Right renal pelvis (tissue), 4 donors: ENCODE results near the gene GNAQ. TPM values are rescaled to one million over a fixed set of nuclear protein-coding genes. Genes with fewer than 3 reads are reported as not detected.
"Not testable (repeated sequence)": the region's sequence is repeated elsewhere in the genome, so short reads cannot be mapped to it uniquely, and the experiment has no call there.

Experiments used
- DNase-seq, 4 donors: peaks; one replicate each; pipeline ENCODE4 v3.0.0-alpha.2; 2013; ENCODE audit warnings: low read depth in 4 of 4, low spot score in 3 of 4, missing footprints in 1 of 4
- polyA plus RNA-seq, 4 donors: library from polyadenylated mRNA; unstranded; fragments of 120-200 nt; gene quantifications; one replicate each; pipeline ENCODE4 v1.2.1, GENCODE V29; 2013; ENCODE audit not compliant: insufficient read length in 4 of 4

The GNAQ gene
- polyA plus RNA-seq: 10 to 100 TPM; 52.8 to 75.0 (median 72.2) TPM

DNA sequence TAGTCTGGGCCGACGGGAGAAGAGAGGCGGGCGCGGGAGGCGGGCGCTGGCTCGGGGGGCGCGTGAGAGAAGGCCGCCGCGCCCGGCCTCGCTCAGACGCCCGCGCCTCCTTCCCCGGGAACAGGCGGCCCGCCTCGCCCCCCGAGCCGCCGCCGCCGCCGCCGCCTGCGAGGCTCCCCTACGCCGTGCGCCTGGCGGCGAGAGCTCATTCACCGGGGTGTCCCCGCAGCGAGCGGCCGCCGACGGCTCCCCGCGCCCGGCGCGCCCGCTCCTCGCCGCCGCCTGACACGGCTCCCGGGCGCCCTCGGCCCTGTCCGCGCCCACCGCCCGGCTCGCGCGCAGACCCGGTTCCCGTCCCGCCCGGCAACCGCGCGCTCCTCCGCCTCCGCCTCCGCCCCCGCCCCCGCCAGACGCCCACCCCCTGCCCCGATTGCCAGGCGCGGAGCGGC, at the start of gene GNAQ:
Gene GNAQ (minus strand): TSS at position 368 of the 449 bp plus-strand sequence. CDS start 576 bp downstream, outside the sequence.
- no peak for DNase-seq

DNA sequence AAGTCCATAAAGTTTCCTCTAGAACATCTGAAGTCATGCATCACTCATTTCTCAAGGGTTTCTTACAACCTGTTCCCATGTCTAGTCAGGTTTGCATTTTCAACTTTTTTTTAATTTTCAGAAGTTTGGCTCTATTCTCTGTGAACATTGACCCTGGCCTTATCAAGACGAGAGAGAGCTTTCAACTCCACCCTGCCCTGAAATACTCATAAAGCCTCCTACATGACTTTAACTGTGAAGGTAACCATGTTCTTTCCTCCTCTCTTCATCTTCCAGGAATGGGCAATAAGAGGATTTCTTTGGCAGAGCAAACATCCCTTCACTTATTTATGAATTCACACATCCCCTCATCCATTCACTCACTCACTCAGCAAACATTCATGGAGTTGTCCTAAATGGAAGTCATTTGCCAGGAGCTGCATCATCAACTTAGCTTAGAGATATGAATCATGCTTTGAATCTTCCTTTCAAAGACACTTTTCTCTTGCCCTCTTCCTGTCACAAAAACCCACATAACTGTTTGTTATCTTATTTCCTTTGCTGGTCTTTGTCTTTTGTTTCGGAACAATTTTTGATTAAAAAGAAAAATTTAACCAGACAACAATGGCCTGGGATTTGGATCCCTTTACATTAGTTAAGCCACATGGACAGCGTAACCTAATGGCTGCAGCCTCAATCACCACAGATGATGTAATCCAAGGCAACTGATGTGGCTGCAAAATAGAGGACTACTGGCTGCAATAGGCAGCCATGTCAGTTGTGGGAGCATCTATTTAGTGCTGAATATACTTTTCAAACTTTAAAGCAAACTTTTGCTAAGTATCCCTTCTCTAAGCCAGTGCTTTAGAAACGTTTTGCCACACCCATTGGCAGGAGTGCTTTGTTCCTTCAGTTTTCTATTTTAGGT, 43.0 kb upstream of the GNAQ start:
- no peak for DNase-seq

DNA sequence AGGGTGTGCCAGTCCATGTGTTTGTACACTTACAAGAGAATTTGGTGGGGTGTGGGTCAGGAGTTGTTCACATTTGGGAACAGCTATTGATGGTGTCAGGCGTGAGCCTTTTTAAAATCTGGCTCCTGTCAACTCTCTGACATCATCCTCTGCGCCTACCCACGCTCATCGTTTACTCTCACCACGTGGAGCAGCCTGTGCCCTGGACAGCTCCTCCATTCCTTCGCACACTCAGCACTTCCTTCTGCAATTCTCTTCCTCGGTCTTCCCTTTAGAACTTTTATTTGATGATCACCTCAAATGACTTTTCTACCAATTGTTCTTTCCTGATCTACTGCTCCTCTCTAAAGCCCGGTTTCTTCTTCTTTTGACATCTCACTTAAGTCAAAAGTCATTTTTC, 42.1 kb upstream of the GNAQ start:
- no peak for DNase-seq

DNA sequence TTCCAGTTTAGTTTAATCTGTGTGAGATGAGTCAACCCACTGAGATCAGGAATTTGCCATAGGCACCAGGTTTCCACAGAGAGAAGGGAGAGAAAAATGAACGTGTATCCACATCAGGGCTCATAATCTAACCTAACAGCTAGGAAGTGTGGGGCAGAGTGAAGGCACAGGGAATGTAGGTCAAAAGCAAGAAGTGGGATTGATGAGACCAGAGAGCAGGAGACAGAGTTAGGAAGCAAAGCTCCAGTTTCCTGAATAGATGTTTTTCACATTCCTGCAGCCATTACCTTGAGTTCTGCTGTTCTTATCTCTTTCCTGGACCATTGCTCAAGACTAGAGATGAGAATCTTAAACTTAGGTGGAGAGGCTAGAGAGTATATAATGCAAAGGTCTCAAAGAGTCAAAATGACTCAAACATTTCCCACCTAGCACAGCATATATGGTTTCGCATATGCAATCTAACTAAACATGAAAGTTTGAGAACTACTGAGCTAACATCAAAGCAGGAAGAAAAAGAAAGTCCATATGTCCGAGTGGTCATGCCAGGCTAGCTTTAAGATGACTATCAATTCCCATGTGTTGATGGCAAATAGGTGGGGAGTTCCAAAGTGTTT, 41.1 kb upstream of the GNAQ start:
- DNase-seq: no peak

DNA sequence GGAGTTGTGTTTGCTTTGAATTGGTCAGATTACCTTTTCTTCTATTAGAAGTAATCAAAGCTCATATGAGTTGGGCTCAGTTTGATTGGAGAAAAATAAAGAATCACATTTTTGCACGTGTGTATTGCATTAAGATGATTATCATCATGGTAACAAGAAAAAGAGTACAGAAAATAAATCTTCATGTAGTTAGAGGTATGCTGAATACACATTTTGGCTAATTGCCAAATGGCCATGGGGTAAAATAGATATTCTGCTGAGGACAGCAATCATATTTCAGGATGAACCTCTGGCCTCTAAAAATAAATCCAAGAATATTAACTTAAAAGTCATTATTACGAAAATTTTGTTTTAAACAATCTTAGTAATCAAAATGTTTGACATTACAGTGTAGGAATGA, 38.9 kb upstream of the GNAQ start:
- no peak for DNase-seq

DNA sequence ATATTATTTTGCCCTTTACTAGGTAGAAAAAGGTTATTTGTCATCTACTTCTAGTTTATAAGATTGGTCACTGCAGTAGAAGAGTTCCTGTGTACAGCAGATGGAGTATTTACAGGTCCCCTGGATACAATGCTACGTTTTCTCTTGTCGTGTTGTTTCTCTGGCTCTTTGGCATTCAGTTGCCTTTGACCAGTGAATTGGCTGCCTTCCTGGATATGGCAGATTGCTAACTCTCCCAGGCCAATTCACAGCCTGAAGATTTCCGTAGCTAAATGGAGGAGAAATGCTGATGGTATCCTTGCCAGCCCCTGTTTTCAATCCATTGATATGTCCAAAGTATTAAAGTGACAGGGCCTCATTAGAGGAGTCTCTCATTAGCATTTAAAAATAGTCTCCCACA, 32.5 kb upstream of the GNAQ start:
- DNase-seq: no peak

DNA sequence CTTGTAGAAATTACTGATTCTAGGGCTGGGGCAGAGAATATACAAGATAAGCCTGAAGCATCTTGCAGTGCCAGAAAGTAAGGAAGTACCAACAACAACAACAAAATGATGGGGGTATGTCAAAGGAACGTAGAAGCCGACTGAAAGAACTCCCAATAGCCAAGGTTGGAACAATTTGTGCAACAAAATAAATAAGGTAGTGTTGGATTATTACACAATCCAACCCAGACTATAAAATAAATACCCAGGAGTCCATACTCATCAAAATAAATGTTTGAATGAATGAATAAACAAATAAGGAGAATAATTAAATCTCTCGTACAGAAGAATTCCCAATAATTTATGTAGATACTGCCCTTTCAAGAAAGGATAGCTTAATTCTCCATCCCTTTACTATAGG, 31.1 kb upstream of the GNAQ start:
- DNase-seq: no peak

DNA sequence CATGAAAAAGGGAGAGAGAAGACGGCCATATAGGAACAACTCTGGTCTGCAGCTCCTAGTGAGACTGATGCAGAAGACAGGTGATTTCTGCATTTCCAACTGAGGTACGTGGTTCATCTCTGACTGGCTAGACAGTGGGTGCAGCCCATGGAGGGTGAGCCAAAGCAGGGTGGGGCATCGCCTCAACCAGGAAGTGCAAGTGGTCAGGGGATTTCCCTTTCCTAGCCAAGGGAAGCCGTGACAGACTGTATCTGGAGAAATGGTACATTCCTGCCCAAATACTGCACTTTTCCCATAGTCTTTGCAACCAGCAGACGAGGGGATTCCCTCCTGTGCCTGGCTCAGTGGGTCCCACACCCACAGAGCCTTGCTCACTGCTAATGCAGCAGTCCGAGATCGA, 22.6 kb upstream of the GNAQ start:
- DNase-seq: not testable (repeated sequence)

DNA sequence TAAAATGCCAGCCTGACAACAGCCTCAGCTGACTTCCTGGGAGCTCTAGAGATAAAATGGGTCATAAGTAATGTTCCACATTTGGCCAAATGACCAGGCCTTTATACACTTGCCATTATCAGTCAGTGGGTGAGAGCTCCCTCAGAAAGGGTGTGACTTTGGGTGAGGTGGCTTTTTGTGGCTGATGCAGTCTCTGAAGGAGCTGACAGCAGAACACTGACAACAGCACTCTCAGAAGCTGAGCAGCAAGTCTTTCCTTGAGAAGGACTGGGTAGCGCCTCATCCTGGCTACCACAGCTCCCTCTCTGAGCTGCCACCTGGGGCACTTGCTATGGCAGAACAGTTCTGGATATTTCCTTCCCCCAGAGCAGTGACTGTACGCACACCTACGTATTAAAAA, 22.0 kb upstream of the GNAQ start:
- no peak for DNase-seq

DNA sequence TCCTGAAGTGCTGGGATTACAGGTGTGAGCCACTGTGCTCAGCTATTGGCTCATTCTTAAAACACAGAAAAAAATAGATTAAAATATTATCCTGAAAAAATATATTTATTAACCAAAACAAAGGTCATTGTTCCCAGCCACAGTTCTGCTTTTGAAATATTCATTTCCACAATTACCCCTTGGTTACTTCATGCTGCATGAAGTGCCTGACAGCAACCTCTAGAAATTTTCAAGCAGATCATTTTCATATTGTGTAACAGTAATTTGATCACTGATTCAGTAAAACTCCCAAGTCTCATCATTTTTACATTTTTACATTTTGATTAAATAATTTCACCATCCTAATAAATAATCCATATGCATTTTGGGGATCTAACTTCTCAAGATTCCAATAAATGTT, 18.8 kb upstream of the GNAQ start:
- DNase-seq: no peak

DNA sequence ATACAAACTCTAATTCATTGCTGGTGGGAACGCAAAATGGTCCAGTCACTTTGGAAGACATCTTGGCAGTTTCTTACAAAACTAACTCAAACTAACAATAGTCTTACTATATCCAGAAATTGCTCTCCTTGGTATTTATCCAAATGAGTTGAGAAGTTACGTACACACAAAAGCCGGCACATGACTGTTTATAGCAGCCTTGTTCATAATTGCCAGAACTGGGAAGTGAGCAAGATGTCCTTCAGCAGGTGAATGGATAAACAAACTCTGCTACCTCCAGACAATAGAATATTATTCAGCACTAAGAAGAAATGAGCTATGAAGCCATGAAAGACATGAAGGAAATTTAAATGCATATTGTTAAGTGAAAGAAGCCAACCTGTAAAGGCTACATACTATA, 17.9 kb upstream of the GNAQ start:
- no peak for DNase-seq

DNA sequence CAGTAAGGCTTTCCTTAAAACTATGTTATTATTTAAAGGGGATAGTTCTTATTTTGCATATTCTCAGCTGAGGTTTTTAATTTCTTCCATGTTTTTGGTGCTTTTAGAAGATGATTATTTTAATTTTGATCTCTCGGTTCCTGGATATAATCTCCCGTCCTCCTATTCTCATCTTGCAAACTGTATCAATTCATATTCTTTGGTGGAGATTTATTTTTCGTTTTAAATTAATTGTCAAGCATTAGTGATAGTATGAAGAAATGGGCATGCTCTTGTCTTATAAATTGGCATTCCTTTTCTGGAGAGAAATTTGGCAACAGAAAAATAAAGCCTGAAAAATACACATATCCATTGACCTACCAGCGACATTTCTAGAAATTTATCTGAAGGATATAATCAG, 15.5 kb upstream of the GNAQ start:
- DNase-seq: no peak

DNA sequence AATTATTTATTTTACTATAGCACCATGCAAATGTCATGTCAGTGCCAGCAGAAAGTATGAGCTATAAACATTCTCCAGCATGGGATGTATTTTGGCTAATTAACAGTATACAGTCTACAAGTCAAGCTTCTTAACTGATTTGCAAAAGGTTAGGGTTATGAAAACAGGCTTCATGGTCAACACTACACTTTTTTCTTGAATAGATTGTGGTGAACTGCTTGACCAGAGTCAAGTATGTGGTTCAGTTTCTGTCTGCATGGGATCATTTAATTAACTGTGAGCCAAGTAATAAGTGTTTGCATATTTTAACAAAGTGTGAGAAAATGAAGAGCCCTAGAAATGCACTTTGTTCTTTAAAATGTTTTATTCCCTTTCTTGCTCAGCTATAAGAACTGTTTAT, 14.5 kb upstream of the GNAQ start:
- DNase-seq: no peak

DNA sequence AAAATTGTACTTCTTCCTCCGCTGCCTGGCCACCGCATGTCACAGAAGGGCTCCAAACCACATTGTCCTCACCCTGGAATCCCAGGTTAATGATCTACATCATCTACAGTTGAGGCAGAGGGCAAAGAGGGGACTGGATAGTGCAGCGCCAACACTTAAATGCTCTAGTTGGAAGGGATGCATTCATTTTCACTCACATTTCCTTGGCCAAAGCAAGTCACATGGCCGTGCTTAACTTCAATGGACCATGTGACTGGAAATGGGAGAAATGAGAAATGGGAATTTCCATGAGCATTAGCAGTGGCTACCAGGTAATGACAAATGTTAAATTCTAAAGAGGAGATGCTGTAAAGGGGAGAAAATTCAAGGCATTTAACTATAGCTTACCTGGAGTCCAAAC, 13.3 kb upstream of the GNAQ start:
- no peak for DNase-seq

DNA sequence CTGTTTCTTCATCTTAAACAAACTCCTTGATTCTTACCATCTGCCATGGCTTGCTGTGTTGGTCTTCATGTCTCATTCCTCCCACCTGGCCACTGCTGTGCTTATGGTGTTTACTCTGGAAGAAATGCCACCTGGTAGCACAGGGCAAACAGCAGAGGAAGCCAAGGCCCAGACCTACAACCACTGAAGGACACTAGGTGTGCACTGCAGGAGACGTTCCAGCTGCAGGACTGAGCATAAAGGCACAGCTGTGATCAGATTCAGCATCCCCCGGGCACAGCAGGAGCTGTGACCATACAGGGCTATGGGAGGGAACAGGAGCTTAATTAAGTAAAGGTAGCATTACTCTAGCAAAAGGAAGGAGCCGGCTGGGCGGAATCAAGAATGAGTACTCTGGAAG, 12.6 kb upstream of the GNAQ start:
- no peak for DNase-seq

DNA sequence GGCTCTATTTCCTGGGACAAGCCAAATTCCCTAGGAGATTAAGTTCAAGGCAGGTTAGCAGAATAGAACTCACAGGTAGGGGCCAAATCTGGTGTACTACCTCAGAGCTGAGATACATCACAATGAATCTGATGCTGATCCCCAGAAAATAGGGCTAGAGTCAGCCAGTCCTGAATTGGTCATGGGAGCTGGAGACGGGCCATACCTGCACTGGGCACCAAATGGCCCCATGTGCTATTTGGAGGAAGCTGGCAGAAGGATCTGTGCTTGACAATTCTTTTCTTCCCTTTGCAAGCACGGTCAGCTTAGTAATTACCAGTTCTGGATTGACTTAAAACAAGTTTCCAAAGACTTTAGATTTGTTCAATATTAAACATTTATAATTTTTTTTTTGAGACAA, 10.4 kb upstream of the GNAQ start:
- DNase-seq: no peak

DNA sequence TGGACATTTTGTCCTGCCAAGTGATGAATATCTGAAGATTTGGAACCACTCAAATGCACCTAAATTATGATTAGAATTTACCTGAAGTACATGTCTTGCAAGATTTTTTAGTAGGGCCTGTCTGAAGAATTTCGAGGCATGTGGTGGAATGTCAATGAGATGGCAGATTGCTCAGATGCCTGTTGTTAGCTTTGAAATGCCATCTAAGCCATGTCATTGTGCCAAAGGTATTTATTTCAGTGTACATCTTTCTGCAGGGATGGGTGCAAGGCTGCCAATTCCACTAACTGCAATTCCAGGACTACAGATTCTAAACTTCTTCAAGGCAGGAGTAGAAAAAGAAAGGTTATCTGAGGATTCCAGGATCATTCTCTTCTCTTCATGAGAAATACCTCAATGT, 9.1 kb upstream of the GNAQ start:
- no peak for DNase-seq

DNA sequence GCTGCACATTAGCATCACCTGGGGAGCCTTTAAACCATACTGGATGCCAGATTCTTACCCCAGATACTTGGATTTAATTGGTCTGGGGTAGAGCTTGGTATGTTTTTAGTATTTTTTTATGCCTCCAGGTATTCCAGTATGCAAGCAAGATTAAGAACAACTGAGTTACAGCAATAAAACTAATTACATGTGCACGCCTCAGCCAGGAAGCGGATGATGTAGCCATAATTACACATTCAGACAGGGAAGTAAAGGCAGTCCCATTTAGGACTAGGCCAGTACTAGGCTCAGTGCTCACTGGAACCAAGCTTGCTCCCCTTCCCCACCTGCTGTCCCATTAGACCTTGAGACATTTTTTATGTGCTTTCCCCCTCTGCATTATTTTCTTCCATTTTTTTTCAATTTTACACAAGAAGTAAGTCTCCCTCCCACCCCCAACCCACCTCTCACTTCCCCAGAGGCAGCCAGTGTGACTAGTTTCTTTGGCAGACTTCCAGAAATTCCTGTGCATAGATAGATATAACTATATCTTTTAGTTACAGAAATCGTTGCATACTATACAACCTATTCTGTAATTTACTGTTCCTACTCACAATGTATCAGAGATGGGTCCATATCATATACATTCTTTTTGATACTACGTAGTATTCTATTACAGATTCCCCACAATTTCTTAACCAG, 7.1 kb upstream of the GNAQ start:
- DNase-seq: no peak

DNA sequence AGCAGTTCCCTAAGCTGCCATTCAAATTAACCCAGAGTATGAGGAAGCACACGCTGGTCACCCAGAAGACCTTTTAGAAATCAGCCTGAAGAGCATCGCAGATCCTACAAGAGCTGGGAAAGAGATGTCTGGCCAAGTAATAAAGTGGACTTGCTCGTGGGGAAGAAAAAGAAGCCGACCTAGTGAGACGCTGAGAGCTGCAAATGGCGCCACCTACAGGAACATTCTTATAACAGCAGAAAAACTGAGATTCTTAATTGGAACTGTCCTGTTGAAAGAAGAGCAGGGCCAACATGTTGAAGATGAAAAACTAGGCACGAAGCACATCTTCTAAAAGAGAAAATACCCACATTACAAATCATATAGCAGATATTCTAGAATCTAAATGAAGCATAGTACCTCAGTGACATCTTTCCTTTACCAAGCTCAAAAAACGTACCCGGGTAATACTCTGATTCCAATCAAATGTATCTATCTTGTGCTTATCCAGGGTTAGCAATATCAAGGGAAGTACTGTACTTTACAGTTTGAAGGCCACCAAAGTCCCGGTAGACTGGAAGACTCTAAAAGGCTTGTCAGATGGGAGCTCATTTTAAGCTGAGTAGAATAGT, 3.9 kb upstream of the GNAQ start:
- DNase-seq: peak in 3 of 4 donors; percentile 73 to 77 (median 75)

DNA sequence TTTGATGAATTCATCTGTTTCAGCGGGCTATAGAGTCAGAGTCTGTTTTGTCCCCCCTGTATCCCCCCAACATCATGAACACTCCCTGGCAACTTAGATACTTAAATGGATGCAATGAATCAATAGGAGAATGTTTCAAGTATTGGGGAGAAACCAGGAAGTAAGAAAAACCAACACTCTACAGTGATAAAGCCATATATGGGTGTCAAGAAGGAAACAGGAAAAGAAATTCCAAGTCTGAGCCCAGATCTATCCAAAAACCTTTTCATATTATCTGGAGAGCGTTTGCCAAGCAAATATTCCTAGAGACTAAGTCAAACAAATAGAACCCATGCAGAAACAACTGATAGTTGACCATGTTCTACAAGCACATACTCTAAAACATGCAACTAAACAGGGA, 2.3 kb upstream of the GNAQ start:
- DNase-seq: no peak
